Adrenal gland (tissue), 12 donors: Measurements from ENCODE around the gene NAA10. TPM values are rescaled to one million over a fixed set of nuclear protein-coding genes. Genes with fewer than 3 reads are reported as not detected.

Experiments used
- DNase-seq, 7 donors: peaks; one replicate each; pipeline ENCODE4 v3.0.0-alpha.2; 2019 to 2020
- H3K27ac ChIP-seq, 5 donors: fragments of 200-600 bp; sonication (generic) in 4 of 5; 1 replicate in 3 of 5; 2 replicates in 2 of 5; pipeline versions ENCODE4 v1.5.1 to v1.8.0; 2016 to 2020; ENCODE audit warnings: mild to moderate bottlenecking in 1 of 5
- H3K27me3 ChIP-seq: fragments of 200-600 bp; 2 replicates; pipeline ENCODE4 v1.8.0; 2021
- H3K36me3 ChIP-seq, 2 donors: fragments of 200-600 bp; replicated peaks in 1 of 2; 1 replicate in 1 of 2; 2 replicates in 1 of 2; pipeline versions ENCODE4 v1.5.1 to v1.8.0; 2018 to 2022
- H3K4me1 ChIP-seq, 2 donors: fragments of 200-600 bp; replicated peaks in 1 of 2; 1 replicate in 1 of 2; 2 replicates in 1 of 2; pipeline versions ENCODE4 v1.5.1 to v1.8.0; 2018 to 2021
- H3K4me3 ChIP-seq, 4 donors: fragments of 200-600 bp; sonication (generic) in 3 of 4; one replicate each; pipeline ENCODE4 v1.5.1; 2016 to 2018
- H3K9me3 ChIP-seq, 3 donors: fragments of 200-600 bp; sonication (generic) in 1 of 3; replicated peaks in 1 of 3; 1 replicate in 2 of 3; 2 replicates in 1 of 3; pipeline versions ENCODE4 v1.5.1 to v1.8.0; 2016 to 2021
- POLR2A ChIP-seq, 2 donors: fragments of 450-650 bp; IDR thresholded peaks; one replicate each; pipeline ENCODE4 v1.6.1; 2017; ENCODE audit warnings: antibody characterized with exemption in 2 of 2, mild to moderate bottlenecking in 2 of 2, moderate library complexity in 1 of 2
- WGBS, 4 donors: extraction: QIAGEN DNeasy Blood & Tissue Kit in 2 of 4; methylation state at CpG; one replicate each; pipeline versions ENCODE4 v1.1.5 to v1.1.7; 2013 to 2017; 5-methylcytosine and 5-hydroxymethylcytosine counted together
- intact Hi-C, 2 donors: fragments of 100-400 bp; cut with DNase I; formaldehyde crosslinking; loops; one replicate each; pipeline versions ENCODE4 v1.14.1 to v1.15.0; 2022 to 2023
- polyA plus RNA-seq, 3 donors: library from polyadenylated mRNA; stranded (reverse); fragments of 200-250 nt in 2 of 3; fragments of 350-450 nt in 1 of 3; fragmentation: Illumina TruSeq in 1 of 3; extraction: RNeasy Lipid Tissue Mini Kit (QIAGEN cat#74804) in 1 of 3; gene quantifications; one replicate each; pipeline ENCODE4 v1.2.3, GENCODE V29; 2013 to 2014
- total RNA-seq, 9 donors: library from RNA; depleted of rRNA in 4 of 9; stranded (reverse); fragments of >200 nt in 4 of 9; fragments of 120-200 nt in 1 of 9; fragmentation: NEBNext Ultra II Directional in 1 of 9; extraction: Animal tissue kit (Norgen Biotek cat#: 25700) in 1 of 9; gene quantifications; one replicate each; pipeline versions ENCODE4 v1.1.0 to v1.2.4, GENCODE V29; 2013 to 2023
- TF ChIP-seq, protein P1 (sequence below), 6 experiments: fragments of 450-650 bp in 4 of 6; fragments of 200-600 bp in 2 of 6; sonication (generic) in 1 of 6; IDR thresholded peaks; 1 replicate in 5 of 6; 2 replicates in 1 of 6; pipeline versions ENCODE4 v1.5.1 to v1.8.0; 2016 to 2021; ENCODE audit warnings: antibody characterized with exemption in 6 of 6, mild to moderate bottlenecking in 2 of 6, moderate library complexity in 1 of 6
- donor health status: healthy with polysubstance abuse.
- donor health status: Bipolar disorder and iron deficiency.
- donor health status: DM: yes; HTN: yes; CAD: no.
- donor health status: DM: no; HTN: no; CAD: no.
- donor health status: DM: no; HTN: no; CAD: no.
- donor health status: DM: yes; HTN: yes; CAD: no.

NAA10 gene
- total and polyA plus RNA-seq, 12 donors, result 60.0 to 287 (median 97.8) TPM

- WGBS, 4 donors, result 26 to 75% (median 36%) methylated on average over 8 to 30 of the region's 31 CpGs
- TF ChIP-seq POLR2A (IDR thresholded peaks at IDR 0.05), result no peak
- TF ChIP-seq, protein P1, sequence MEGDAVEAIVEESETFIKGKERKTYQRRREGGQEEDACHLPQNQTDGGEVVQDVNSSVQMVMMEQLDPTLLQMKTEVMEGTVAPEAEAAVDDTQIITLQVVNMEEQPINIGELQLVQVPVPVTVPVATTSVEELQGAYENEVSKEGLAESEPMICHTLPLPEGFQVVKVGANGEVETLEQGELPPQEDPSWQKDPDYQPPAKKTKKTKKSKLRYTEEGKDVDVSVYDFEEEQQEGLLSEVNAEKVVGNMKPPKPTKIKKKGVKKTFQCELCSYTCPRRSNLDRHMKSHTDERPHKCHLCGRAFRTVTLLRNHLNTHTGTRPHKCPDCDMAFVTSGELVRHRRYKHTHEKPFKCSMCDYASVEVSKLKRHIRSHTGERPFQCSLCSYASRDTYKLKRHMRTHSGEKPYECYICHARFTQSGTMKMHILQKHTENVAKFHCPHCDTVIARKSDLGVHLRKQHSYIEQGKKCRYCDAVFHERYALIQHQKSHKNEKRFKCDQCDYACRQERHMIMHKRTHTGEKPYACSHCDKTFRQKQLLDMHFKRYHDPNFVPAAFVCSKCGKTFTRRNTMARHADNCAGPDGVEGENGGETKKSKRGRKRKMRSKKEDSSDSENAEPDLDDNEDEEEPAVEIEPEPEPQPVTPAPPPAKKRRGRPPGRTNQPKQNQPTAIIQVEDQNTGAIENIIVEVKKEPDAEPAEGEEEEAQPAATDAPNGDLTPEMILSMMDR (IDR thresholded peaks at IDR 0.05), result no peak
- peak in 3 of 7 donors; percentile 58 to 66 (median 65) for DNase-seq
- peaks cover 0 to 18% of the 10 kb centered on the region in 2 donors for H3K4me1 ChIP-seq
- H3K27ac ChIP-seq, result peak within 1 kb of the TSS in 1 of 5 donors; percentile 65
- no peaks in the 10 kb centered on the region for H3K27me3 ChIP-seq
- H3K9me3 ChIP-seq, result no peaks in the 10 kb centered on the region
- H3K4me3 ChIP-seq, result peak within 1 kb of the TSS in 1 of 4 donors; percentile 45
- intact Hi-C loops, result no loop called here
- H3K36me3 ChIP-seq, result peaks cover 0 to 9% of the 10 kb centered on the region in 2 donors
Measured at GRCh38 chrX:153944140-153944799, 9.4 kb upstream of the NAA10 start, which contains the start of gene RENBP. Gene RENBP, minus strand, starts transcription at chrX:153944643. Its CDS starts 33 bp downstream, at chrX:153944610.

- no peaks in the 10 kb centered on the region for H3K27me3 ChIP-seq
- peaks cover 0 to 5% of the 10 kb centered on the region in 2 donors for H3K4me1 ChIP-seq
- no peaks in the 10 kb centered on the region for H3K9me3 ChIP-seq
- intact Hi-C loops, result no loop called here
- no peak overlapping the region for H3K4me3 ChIP-seq
- 42 to 79% (median 53%) methylated on average over 8 to 23 of the region's 23 CpGs for WGBS, 4 donors
- TF ChIP-seq, protein P1 (IDR thresholded peaks at IDR 0.05), result no peak
- no peak for TF ChIP-seq POLR2A (IDR thresholded peaks at IDR 0.05)
- no peak for DNase-seq
- no peak overlapping the region for H3K27ac ChIP-seq
- H3K36me3 ChIP-seq, result no peaks in the 10 kb centered on the region
Measured at GRCh38 chrX:153941336-153942252, 6.8 kb upstream of the NAA10 start.

DNA sequence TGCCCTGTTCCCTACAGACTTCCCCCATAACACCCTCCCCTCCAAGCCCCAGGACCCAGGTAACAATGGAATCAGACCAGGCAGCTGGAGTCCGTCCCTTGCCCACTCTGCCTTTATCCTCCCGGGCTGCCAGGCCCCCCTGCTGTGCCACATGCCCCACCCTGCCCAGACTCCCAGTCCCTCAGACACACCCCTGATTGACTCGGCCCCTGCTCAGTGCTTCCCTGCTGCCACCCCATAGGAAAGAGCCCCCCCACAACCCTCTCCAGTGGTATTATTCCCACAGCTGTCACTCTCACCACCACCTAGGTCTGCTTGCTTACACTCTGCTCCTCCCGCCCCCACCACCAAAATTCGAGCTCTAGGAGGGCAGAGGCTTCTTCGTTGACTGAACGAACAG lies 4.7 kb upstream of the NAA10 start:
- peaks cover 0 to 5% of the 10 kb centered on the region in 2 donors for H3K4me1 ChIP-seq
- TF ChIP-seq POLR2A (IDR thresholded peaks at IDR 0.05), result no peak
- TF ChIP-seq, protein P1 (IDR thresholded peaks at IDR 0.05), result no peak
- H3K4me3 ChIP-seq, result no peak overlapping the region
- H3K27me3 ChIP-seq, result no peaks in the 10 kb centered on the region
- WGBS, 4 donors, result 68 to 85% (median 80%) methylated on average over 2 to 7 of the region's 7 CpGs
- H3K9me3 ChIP-seq, result no peaks in the 10 kb centered on the region
- DNase-seq, result no peak
- H3K36me3 ChIP-seq, result no peaks in the 10 kb centered on the region
- H3K27ac ChIP-seq, result no peak overlapping the region
- intact Hi-C loops, result no loop called here

DNA sequence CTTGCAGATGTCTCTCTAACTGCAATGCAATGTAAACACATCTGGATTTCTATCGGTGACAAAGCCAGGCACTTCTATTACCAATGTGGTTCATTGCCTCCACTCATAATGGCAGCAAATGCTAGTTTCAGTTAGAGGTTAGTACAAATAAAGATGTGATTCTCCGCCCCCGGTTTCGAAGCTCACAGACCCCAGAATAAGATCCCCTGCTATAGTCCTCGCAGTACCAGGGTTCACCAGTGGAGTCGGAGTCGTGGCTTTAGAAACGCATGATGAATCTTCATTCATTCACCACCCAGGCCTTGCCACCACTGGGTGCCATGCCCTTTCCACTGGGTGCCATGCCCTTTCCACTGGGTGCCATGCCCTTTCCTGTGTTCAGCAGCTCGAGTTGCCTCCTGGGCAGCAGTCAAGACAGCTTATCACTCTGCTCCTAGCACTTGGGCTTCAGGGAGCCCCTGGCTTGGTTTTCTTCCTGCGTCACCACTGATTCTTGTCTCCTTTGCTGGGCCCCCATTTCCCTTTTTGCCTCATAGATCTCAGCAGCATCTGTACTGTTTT lies 3.5 kb upstream of the NAA10 start:
- Histone ChIP-seq H3K4me1 (peaks cover 7 to 16% of the 10 kb centered on the region in 2 donors), H3K27me3 (no peaks in the 10 kb centered on the region), H3K4me3 (no peak overlapping the region), H3K36me3 (no peaks in the 10 kb centered on the region), H3K27ac (no peak overlapping the region), H3K9me3 (no peaks in the 10 kb centered on the region)
- intact Hi-C loops, result no loop called here
- WGBS, 4 donors, result 75 to 87% (median 83%) methylated on average over 3 to 10 of the region's 10 CpGs
- DNase-seq, result no peak
- TF ChIP-seq, protein P1 (IDR thresholded peaks at IDR 0.05), result no peak
- no peak for TF ChIP-seq POLR2A (IDR thresholded peaks at IDR 0.05)
